Lung (tissue), 12 donors: ENCODE data around the gene RER1. TPM values are rescaled to one million over a fixed set of nuclear protein-coding genes. Genes with fewer than 3 reads are reported as not detected.

ENCODE experiments used
- ATAC-seq: fragments of 200-7000 bp; cut with Tn5 transposase; one replicate; pipeline ENCODE4 v1.9.1; 2020; ENCODE audit warnings: moderate number of reproducible peaks; ENCODE audit not compliant: insufficient read depth, low FRiP score
- DNase-seq, 3 donors: peaks; one replicate each; pipeline ENCODE4 v3.0.0-alpha.2; 2013 to 2017
- H3K27ac ChIP-seq, 2 donors: one replicate each; pipeline ENCODE4 v1.5.1; 2013; ENCODE audit warnings: mild to moderate bottlenecking in 2 of 2, moderate library complexity in 2 of 2, control low read depth in 1 of 2, inconsistent platforms in 1 of 2, low read depth in 1 of 2, low read length in 1 of 2
- H3K27me3 ChIP-seq, 3 donors: one replicate each; pipeline ENCODE4 v1.5.1; 2013; ENCODE audit warnings: low read length in 2 of 3; ENCODE audit not compliant: control insufficient read depth in 3 of 3, insufficient read depth in 3 of 3
- H3K36me3 ChIP-seq, 4 donors: one replicate each; pipeline ENCODE4 v1.5.1; 2013; ENCODE audit warnings: low read length in 4 of 4, mild to moderate bottlenecking in 1 of 4, moderate library complexity in 1 of 4; ENCODE audit not compliant: control insufficient read depth in 4 of 4, insufficient read depth in 4 of 4
- H3K4me1 ChIP-seq, 5 donors: one replicate each; pipeline ENCODE4 v1.5.1; 2013; ENCODE audit warnings: low read length in 5 of 5, mild to moderate bottlenecking in 2 of 5, moderate library complexity in 1 of 5; ENCODE audit not compliant: control insufficient read depth in 5 of 5, insufficient read depth in 5 of 5
- H3K4me3 ChIP-seq: one replicate; pipeline ENCODE4 v1.5.1; 2013; ENCODE audit warnings: mild to moderate bottlenecking, control low read depth, moderate library complexity
- H3K9ac ChIP-seq, 2 donors: one replicate each; pipeline ENCODE4 v1.5.1; 2013; ENCODE audit warnings: low read length in 2 of 2, control low read depth in 1 of 2; ENCODE audit not compliant: insufficient read depth in 1 of 2
- H3K9me3 ChIP-seq, 4 donors: one replicate each; pipeline ENCODE4 v1.5.1; 2013; ENCODE audit warnings: low read length in 3 of 4, mild to moderate bottlenecking in 1 of 4, moderate library complexity in 1 of 4; ENCODE audit not compliant: control insufficient read depth in 4 of 4, insufficient read depth in 3 of 4
- CTCF ChIP-seq: IDR thresholded peaks from 2 replicates; pipeline ENCODE4 v1.5.1; 2012; ENCODE audit warnings: mild to moderate bottlenecking; ENCODE audit errors: control extremely low read depth, extremely low read depth
- WGBS, 2 donors: extraction: QIAGEN DNeasy Blood & Tissue Kit; methylation state at CpG; one replicate each; pipeline ENCODE4 v1.1.7; 2013; 5-methylcytosine and 5-hydroxymethylcytosine counted together
- polyA plus RNA-seq, 2 donors: library from polyadenylated mRNA; stranded (reverse); fragments of 200-250 nt; gene quantifications; one replicate each; pipeline ENCODE4 v1.2.1, GENCODE V29; 2013
- total RNA-seq, 2 donors: library from RNA; depleted of rRNA in 1 of 2; stranded (reverse); fragments of >200 nt in 1 of 2; gene quantifications; one replicate each; pipeline ENCODE4 v1.2.1, GENCODE V29; 2014 to 2021
- donor health status: control.
- donor health status: control.
- donor health status: Bipolar disorder and iron deficiency.
- donor health status: healthy.
- donor health status: DM: yes; HTN: yes; CAD: no.

The RER1 gene
- total and polyA plus RNA-seq, 4 donors, result 71.7 to 134 (median 87.9) TPM

GRCh38 chr1:2452932-2453315 lies 61.3 kb downstream of the RER1 start:
- Histone ChIP-seq H3K4me1 (peaks cover 0 to 7% (median 0%) of the 10 kb centered on the region in 5 donors), H3K27me3 (peaks cover 0 to 12% (median 5%) of the 10 kb centered on the region in 3 donors), H3K9ac (no peak overlapping the region), H3K9me3 (no peaks in the 10 kb centered on the region), H3K36me3 (no peaks in the 10 kb centered on the region), H3K4me3 (no peak overlapping the region), H3K27ac (no peak overlapping the region)
- TF ChIP-seq CTCF, result no peak
- ATAC-seq (no peak), DNase-seq (no peak)
- WGBS, 2 donors, result 73 to 89% methylated on average over 18 to 19 of the region's 19 CpGs

GRCh38 chr1:2454227-2454626 lies 62.6 kb downstream of the RER1 start:
- DNase-seq (no peak), ATAC-seq (no peak)
- Histone ChIP-seq H3K4me1 (peaks cover 0 to 7% (median 0%) of the 10 kb centered on the region in 5 donors), H3K9ac (no peak overlapping the region), H3K27ac (no peak overlapping the region), H3K27me3 (peaks cover 0 to 12% (median 0%) of the 10 kb centered on the region in 3 donors), H3K4me3 (no peak overlapping the region), H3K36me3 (no peaks in the 10 kb centered on the region), H3K9me3 (no peaks in the 10 kb centered on the region)
- 79 to 87% methylated on average over 10 of the region's 10 CpGs for WGBS, 2 donors
- no peak for TF ChIP-seq CTCF

Other genes starting within 250 kb of the RER1 start
- gene FAAP20, start 197.1 kb upstream of the RER1 start, total RNA-seq, result 10 to 100 TPM; 16.8 to 71.6 TPM
- 10 to 100 TPM; 65.2 to 87.9 TPM for gene FAAP20, start 197.1 kb upstream of the RER1 start, polyA plus RNA-seq
- gene SKI, start 163.5 kb upstream of the RER1 start, total RNA-seq, result 10 to 100 TPM; 47.7 to 90.7 TPM
- 10 to 100 TPM; 17.1 to 33.8 TPM for gene SKI, start 163.5 kb upstream of the RER1 start, polyA plus RNA-seq
- 10 to 100 TPM; 20.7 to 23.9 TPM for gene MORN1, start 287 bp upstream of the RER1 start, total RNA-seq
- 1 to 10 TPM; 5.2 to 7.2 TPM for gene MORN1, start 287 bp upstream of the RER1 start, polyA plus RNA-seq
- 10 to 100 TPM; 15.7 to 25.4 TPM for gene PEX10, start 20.7 kb downstream of the RER1 start, total RNA-seq
- gene PEX10, start 20.7 kb downstream of the RER1 start, polyA plus RNA-seq, result 10 to 100 TPM; 19.4 to 21.6 TPM
- gene PLCH2, start 84.4 kb downstream of the RER1 start, total RNA-seq, result 1 to 10 TPM; 4.0 to 7.9 TPM
- gene PLCH2, start 84.4 kb downstream of the RER1 start, polyA plus RNA-seq, result 1 to 10 TPM; 2.1 to 2.7 TPM
- gene PANK4, start 134.8 kb downstream of the RER1 start, total RNA-seq, result 10 to 100 TPM; 24.5 to 36.3 TPM
- 10 to 100 TPM; 17.6 to 18.9 TPM for gene PANK4, start 134.8 kb downstream of the RER1 start, polyA plus RNA-seq
- under 1 TPM; 0.46 to 1.00 TPM for gene HES5, start 138.4 kb downstream of the RER1 start, total RNA-seq
- gene HES5, start 138.4 kb downstream of the RER1 start, polyA plus RNA-seq, result under 1 TPM; 0.16 to 0.26 TPM
- 100 to 1,000 TPM in 1 of 2 donors, 10 to 100 TPM in 1; 67.4 to 127 TPM for gene TNFRSF14, start 164.5 kb downstream of the RER1 start, total RNA-seq
- gene TNFRSF14, start 164.5 kb downstream of the RER1 start, polyA plus RNA-seq, result 100 to 1,000 TPM; 191 to 200 TPM
- gene PRXL2B, start 194.9 kb downstream of the RER1 start, total RNA-seq, result 10 to 100 TPM; 17.8 to 39.8 TPM
- gene PRXL2B, start 194.9 kb downstream of the RER1 start, polyA plus RNA-seq, result 10 to 100 TPM; 24.9 to 29.0 TPM
- gene MMEL1, start 241.2 kb downstream of the RER1 start, total RNA-seq, result 1 to 10 TPM; 4.0 to 5.9 TPM
- gene MMEL1, start 241.2 kb downstream of the RER1 start, polyA plus RNA-seq, result 1 to 10 TPM; 6.2 to 8.4 TPM